Measurements from ENCODE around the gene HDAC9.
A peak's percentile ranks its signal among the peaks of the same experiment; 100 is the strongest.

HDAC9 gene

GRCh38 chr7:18901982-18902421 lies 406.5 kb downstream of the HDAC9 start:
- ATAC-seq, result peak; percentile 54; the same call in 2 of the 3 replicates
- TF ChIP-seq POU6F1 (CRISPR knock-in tag; IDR thresholded peaks at IDR 0.05; ENCODE audit: borderline replicate concordance, low read depth) (no peak), TSHZ2 (CRISPR knock-in tag; IDR thresholded peaks at IDR 0.05) (no peak), TOX (CRISPR knock-in tag; IDR thresholded peaks at IDR 0.05; ENCODE audit: borderline replicate concordance) (no peak), OSR1 (CRISPR knock-in tag; IDR thresholded peaks at IDR 0.05) (no peak), BACH2 (CRISPR knock-in tag; IDR thresholded peaks at IDR 0.05; ENCODE audit: borderline replicate concordance) (no peak), GLIS3 (CRISPR knock-in tag; IDR thresholded peaks at IDR 0.05) (no peak), CSDC2 (CRISPR knock-in tag; IDR thresholded peaks at IDR 0.05) (no peak), ARNTL (CRISPR knock-in tag; IDR thresholded peaks at IDR 0.05; ENCODE audit: borderline replicate concordance, low read depth) (no peak), TCF4 (CRISPR knock-in tag; IDR thresholded peaks at IDR 0.05; ENCODE audit: borderline replicate concordance) (no peak), ZC3H10 (CRISPR knock-in tag; IDR thresholded peaks at IDR 0.05) (no peak), CSRNP3 (CRISPR knock-in tag; IDR thresholded peaks at IDR 0.05) (no peak), ZNF565 (CRISPR knock-in tag; conservative IDR thresholded peaks at IDR 0.05; ENCODE audit: low read depth) (no peak), ESRRG (CRISPR knock-in tag; IDR thresholded peaks at IDR 0.05) (no peak), ZNF70 (CRISPR knock-in tag; IDR thresholded peaks at IDR 0.05) (no peak), ISL1 (CRISPR knock-in tag; IDR thresholded peaks at IDR 0.05) (no peak), ZFP3 (CRISPR knock-in tag; IDR thresholded peaks at IDR 0.05) (no peak), SNAI2 (CRISPR knock-in tag; IDR thresholded peaks at IDR 0.05) (no peak), ZNF8 (CRISPR knock-in tag; IDR thresholded peaks at IDR 0.05) (no peak)

- TF ChIP-seq ISL1 (CRISPR knock-in tag; IDR thresholded peaks at IDR 0.05), result no peak
- no peak for TF ChIP-seq RARB (CRISPR knock-in tag; IDR thresholded peaks at IDR 0.05)
- no peak for TF ChIP-seq ZNF565 (CRISPR knock-in tag; conservative IDR thresholded peaks at IDR 0.05; ENCODE audit: low read depth)
- no peak for TF ChIP-seq PPARA (CRISPR knock-in tag; IDR thresholded peaks at IDR 0.05; ENCODE audit: borderline replicate concordance)
- no peak for TF ChIP-seq BACH2 (CRISPR knock-in tag; IDR thresholded peaks at IDR 0.05; ENCODE audit: borderline replicate concordance)
- TF ChIP-seq TCF4 (CRISPR knock-in tag; IDR thresholded peaks at IDR 0.05; ENCODE audit: borderline replicate concordance), result no peak
- TF ChIP-seq TOX (CRISPR knock-in tag; IDR thresholded peaks at IDR 0.05; ENCODE audit: borderline replicate concordance), result no peak
- TF ChIP-seq CSRNP3 (CRISPR knock-in tag; IDR thresholded peaks at IDR 0.05), result no peak
- TF ChIP-seq OSR1 (CRISPR knock-in tag; IDR thresholded peaks at IDR 0.05), result no peak
- no peak for TF ChIP-seq CSDC2 (CRISPR knock-in tag; IDR thresholded peaks at IDR 0.05)
- TF ChIP-seq ZNF70 (CRISPR knock-in tag; IDR thresholded peaks at IDR 0.05), result no peak
- ATAC-seq, result peak; percentile 40; the same call in 2 of the 3 replicates
Observed at GRCh38 chr7:18902892-18903291, 407.3 kb downstream of the HDAC9 start.

GRCh38 chr7:18903695-18904094 lies 408.1 kb downstream of the HDAC9 start:
- no peak for ATAC-seq
- TF ChIP-seq TSHZ2 (CRISPR knock-in tag; IDR thresholded peaks at IDR 0.05) (0 out of 2 replicates have a peak, but pooled peaks have one; percentile 49), TOX (CRISPR knock-in tag; IDR thresholded peaks at IDR 0.05; ENCODE audit: borderline replicate concordance) (no peak), SNAI2 (CRISPR knock-in tag; IDR thresholded peaks at IDR 0.05) (no peak), PATZ1 (CRISPR knock-in tag; IDR thresholded peaks at IDR 0.05; ENCODE audit: borderline replicate concordance) (no peak)

All from SK-N-SH treated with all-trans-retinoic acid at 6 μM for 48 hours (cell line).